Vein endothelial cell (primary cell): ENCODE data around the gene EIF4A2. TPM values are rescaled to one million over a fixed set of nuclear protein-coding genes. Genes with fewer than 3 reads are reported as not detected.

Experiments
- small RNA-seq: library from RNA; depleted of rRNA; stranded (forward); fragments of <200 nt; gene quantifications from one replicate; pipeline ENCODE3, GENCODE V24; 2012
- total RNA-seq: library from RNA; depleted of rRNA; stranded (reverse); fragments of >200 nt; gene quantifications from 2 replicates; pipeline ENCODE4 v1.2.3, GENCODE V29; 2012

The EIF4A2 gene
- total RNA-seq, result 383 and 453 TPM in 2 replicates

DNA sequence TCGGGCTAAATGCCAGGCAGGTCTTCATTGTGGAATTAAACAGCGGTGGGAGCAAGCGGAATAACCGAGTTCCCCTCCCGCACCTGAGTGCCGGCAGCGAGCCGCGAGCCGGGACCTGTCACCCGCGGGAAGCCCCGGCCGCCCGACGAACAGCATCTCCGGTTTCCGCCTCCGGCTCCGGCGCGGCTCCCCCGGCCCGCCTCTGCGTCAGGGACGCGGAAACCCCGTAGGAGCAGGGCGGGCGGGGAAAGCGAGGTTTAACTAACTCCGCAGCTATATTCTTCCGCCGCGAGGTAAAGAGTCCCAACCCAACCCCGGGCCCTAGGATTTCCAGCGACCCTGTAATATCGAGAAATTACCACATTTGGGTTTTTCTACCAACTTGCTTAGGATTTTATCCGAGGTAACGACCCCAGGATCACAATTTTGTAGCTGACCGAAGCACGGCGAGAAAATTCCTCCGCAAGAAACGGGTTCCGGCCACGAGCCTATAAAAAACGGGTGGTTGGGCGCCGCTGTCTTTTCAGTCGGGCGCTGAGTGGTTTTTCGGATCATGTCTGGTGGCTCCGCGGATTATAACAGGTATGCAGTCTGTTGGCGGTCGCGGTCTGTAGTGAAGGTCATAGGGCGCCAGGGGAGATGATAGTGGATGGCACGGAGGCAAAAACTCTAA, at the start of gene EIF4A2:
TSS of gene EIF4A2 (plus strand) at position 520 of the 673 bp plus-strand sequence. CDS start at position 554, 34 bp downstream.

GRCh38 chr3:186806089-186807055, 23.0 kb downstream of the EIF4A2 start, which contains the start of gene RFC4:
Gene RFC4 (minus strand): TSS chr3:186806482. CDS start chr3:186804713, 1,769 bp downstream.

Small RNAs within 50 kb of the gene (small RNA-seq; reads per million reads assigned to genes)
- gene RF00092 (not detected), gene RNU6-1105P (not detected), gene SNORA4 (not detected), gene SNORA63 (not detected), gene SNORA81 (not detected), gene SNORD2 (not detected)

Other genes with a start within 250 kb of the EIF4A2 start
- gene CRYGS, start 239.2 kb upstream of the EIF4A2 start, total RNA-seq, result 1.3 TPM in 2 replicates
- 16.3 and 23.8 TPM in 2 replicates for gene TBCCD1, start 216.2 kb upstream of the EIF4A2 start, total RNA-seq
- gene DNAJB11, start 212.9 kb upstream of the EIF4A2 start, total RNA-seq, result 41.8 and 56.0 TPM in 2 replicates
- gene AHSG, start 170.5 kb upstream of the EIF4A2 start, total RNA-seq, result not detected in 2 replicates
- gene FETUB, start 143.2 kb upstream of the EIF4A2 start, total RNA-seq, result not detected in 2 replicates
- not detected in 2 replicates for gene HRG, start 117.6 kb upstream of the EIF4A2 start, total RNA-seq
- not detected in 2 replicates for gene KNG1, start 66.2 kb upstream of the EIF4A2 start, total RNA-seq
- gene RFC4, start 22.9 kb downstream of the EIF4A2 start, total RNA-seq, result 13.4 and 22.9 TPM in 2 replicates
- gene ADIPOQ, start 59.1 kb downstream of the EIF4A2 start, total RNA-seq, result not detected in 2 replicates
- gene ST6GAL1, start 146.9 kb downstream of the EIF4A2 start, total RNA-seq, result 84.9 and 106 TPM in 2 replicates